IMR-90 (cell line): Measurements from ENCODE around the gene PLA2G2A. TPM values are rescaled to one million over a fixed set of nuclear protein-coding genes. Genes with fewer than 3 reads are reported as not detected.

Experiments
- FOS ChIP-seq: fragments of 150-350 bp; IDR thresholded peaks from 2 replicates; pipeline ENCODE4 v1.6.1; 2016; ENCODE audit warnings: low read depth, low read length
- polyA plus RNA-seq, 3 experiments: library from polyadenylated mRNA; depleted of rRNA; stranded (reverse); fragments of >200 nt; gene quantifications; 2 replicates each; pipeline ENCODE4 v1.2.3, GENCODE V29; 2012; ENCODE audit warnings: low replicate concordance in 1 of 3
- total RNA-seq: library from RNA; depleted of rRNA; stranded (reverse); fragments of >200 nt; gene quantifications from 2 replicates; pipeline ENCODE4 v1.2.3, GENCODE V29; 2012; rRNA removed

PLA2G2A gene
- total and polyA plus RNA-seq, 2 of the 4 experiments (the other 2 are of a cell fraction), result not detected

DNA sequence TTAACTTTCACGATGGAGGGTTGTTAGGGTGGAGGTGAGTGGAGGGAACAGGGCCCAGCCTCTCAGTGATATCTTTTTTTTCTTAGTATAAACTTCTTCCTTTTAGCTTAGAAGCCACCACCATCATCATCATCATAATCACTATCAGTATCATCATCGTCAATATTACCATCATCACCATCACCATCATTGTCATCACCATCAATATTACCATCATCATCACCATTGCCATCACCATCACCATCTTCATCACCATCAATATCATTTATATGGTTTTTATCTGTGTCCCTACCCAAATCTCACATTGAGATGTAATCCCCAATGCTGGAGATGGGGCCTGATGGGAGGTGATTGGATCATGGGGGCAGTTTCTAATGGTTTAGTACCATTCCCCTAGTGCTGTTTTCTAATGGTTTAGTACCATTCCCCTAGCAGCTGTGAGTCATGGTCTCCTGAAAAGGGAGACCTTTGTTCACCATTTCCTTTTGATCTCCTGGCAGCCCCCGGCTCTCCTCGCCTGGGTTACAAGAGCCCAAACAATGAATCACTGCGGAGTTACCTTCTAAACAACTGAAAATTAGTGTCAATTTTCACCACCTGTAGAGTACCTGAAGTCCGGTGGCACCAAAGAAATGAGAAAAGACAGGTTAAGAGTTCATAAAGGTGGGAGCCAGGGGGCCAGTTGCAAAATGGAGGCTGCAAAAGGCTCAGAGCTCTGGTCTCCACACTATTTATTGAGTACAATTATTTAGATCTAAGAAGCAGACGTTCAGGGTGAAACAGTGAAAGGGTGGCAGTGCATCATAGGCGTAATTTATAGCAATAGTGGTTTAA, 52.9 kb downstream of the PLA2G2A start (continued):
- TF ChIP-seq FOS, result no peak

Other genes starting within 250 kb of the PLA2G2A start
- gene TMCO4, start 179.7 kb downstream of the PLA2G2A start, total RNA-seq, result 6.9 and 7.3 TPM in 2 replicates
- 8.4 and 8.6 TPM in 2 replicates for gene TMCO4, start 179.7 kb downstream of the PLA2G2A start, polyA plus RNA-seq (2012; rRNA removed)
- gene RNF186, start 164.3 kb downstream of the PLA2G2A start, total RNA-seq, result not detected in 2 replicates
- gene RNF186, start 164.3 kb downstream of the PLA2G2A start, polyA plus RNA-seq (2012; rRNA removed), result not detected in 2 replicates
- gene OTUD3, start 97.2 kb downstream of the PLA2G2A start, total RNA-seq, result 2.9 and 6.1 TPM in 2 replicates
- 2.6 and 3.1 TPM in 2 replicates for gene OTUD3, start 97.2 kb downstream of the PLA2G2A start, polyA plus RNA-seq (2012; rRNA removed)
- gene PLA2G2E, start 56.0 kb downstream of the PLA2G2A start, total RNA-seq, result not detected in 2 replicates
- not detected in 2 replicates for gene PLA2G2E, start 56.0 kb downstream of the PLA2G2A start, polyA plus RNA-seq (2012; rRNA removed)
- not detected in 2 replicates for gene PLA2G5, start 90.6 kb upstream of the PLA2G2A start, total RNA-seq
- gene PLA2G5, start 90.6 kb upstream of the PLA2G2A start, polyA plus RNA-seq (2012; rRNA removed), result not detected in 2 replicates
- gene PLA2G2D, start 139.9 kb upstream of the PLA2G2A start, total RNA-seq, result not detected in 2 replicates
- gene PLA2G2D, start 139.9 kb upstream of the PLA2G2A start, polyA plus RNA-seq (2012; rRNA removed), result not detected in 2 replicates
- not detected in 2 replicates for gene PLA2G2F, start 159.7 kb upstream of the PLA2G2A start, total RNA-seq
- not detected in 2 replicates for gene PLA2G2F, start 159.7 kb upstream of the PLA2G2A start, polyA plus RNA-seq (2012; rRNA removed)
- gene UBXN10, start 206.5 kb upstream of the PLA2G2A start, total RNA-seq, result not detected in 2 replicates
- gene UBXN10, start 206.5 kb upstream of the PLA2G2A start, polyA plus RNA-seq (2012; rRNA removed), result not detected in 2 replicates
- not detected in 2 replicates for gene PLA2G2C, start 206.9 kb upstream of the PLA2G2A start, total RNA-seq
- not detected in 2 replicates for gene PLA2G2C, start 206.9 kb upstream of the PLA2G2A start, polyA plus RNA-seq (2012; rRNA removed)